Measurements from ENCODE around the gene RHO.

The RHO gene

GRCh38 chr3:129577925-129578786 is 49.7 kb downstream of the RHO start:
- Histone ChIP-seq H3K27ac (ENCODE audit: low read depth, low read length) (no peak overlapping the region), H3K79me2 (ENCODE audit: control insufficient read depth, insufficient read depth, low read length, unreplicated experiment) (no peaks in the 10 kb centered on the region), H3K4me1 (ENCODE audit: control insufficient read depth, insufficient read depth, low read length, unreplicated experiment) (no peaks in the 10 kb centered on the region), H2AFZ (ENCODE audit: low read length, unreplicated experiment) (no peak overlapping the region), H3K27me3 (ENCODE audit: insufficient read depth, low read length) (no peaks in the 10 kb centered on the region), H3K4me3 (ENCODE audit: low read depth, low read length) (no peak overlapping the region), H3K36me3 (ENCODE audit: insufficient read depth, low read length) (no peaks in the 10 kb centered on the region)

GRCh38 chr3:129579991-129580390 is 51.6 kb downstream of the RHO start:
- Histone ChIP-seq H3K4me1 (ENCODE audit: control insufficient read depth, insufficient read depth, low read length, unreplicated experiment) (no peaks in the 10 kb centered on the region), H3K36me3 (ENCODE audit: insufficient read depth, low read length) (no peaks in the 10 kb centered on the region), H3K27ac (ENCODE audit: low read depth, low read length) (no peak overlapping the region), H3K27me3 (ENCODE audit: insufficient read depth, low read length) (no peaks in the 10 kb centered on the region), H3K4me3 (ENCODE audit: low read depth, low read length) (no peak overlapping the region), H3K79me2 (ENCODE audit: control insufficient read depth, insufficient read depth, low read length, unreplicated experiment) (no peaks in the 10 kb centered on the region), H2AFZ (ENCODE audit: low read length, unreplicated experiment) (no peak overlapping the region)

- Histone ChIP-seq H3K4me1 (ENCODE audit: control insufficient read depth, insufficient read depth, low read length, unreplicated experiment) (no peaks in the 10 kb centered on the region), H3K27ac (ENCODE audit: low read depth, low read length) (no peak overlapping the region), H3K36me3 (ENCODE audit: insufficient read depth, low read length) (peaks cover 7% of the 10 kb centered on the region; the same call in 1 of the 2 replicates), H3K4me3 (ENCODE audit: low read depth, low read length) (no peak overlapping the region), H3K27me3 (ENCODE audit: insufficient read depth, low read length) (no peaks in the 10 kb centered on the region), H2AFZ (ENCODE audit: low read length, unreplicated experiment) (no peak overlapping the region), H3K79me2 (ENCODE audit: control insufficient read depth, insufficient read depth, low read length, unreplicated experiment) (no peaks in the 10 kb centered on the region)
Measured at GRCh38 chr3:129581623-129582022, 53.2 kb downstream of the RHO start.

DNA sequence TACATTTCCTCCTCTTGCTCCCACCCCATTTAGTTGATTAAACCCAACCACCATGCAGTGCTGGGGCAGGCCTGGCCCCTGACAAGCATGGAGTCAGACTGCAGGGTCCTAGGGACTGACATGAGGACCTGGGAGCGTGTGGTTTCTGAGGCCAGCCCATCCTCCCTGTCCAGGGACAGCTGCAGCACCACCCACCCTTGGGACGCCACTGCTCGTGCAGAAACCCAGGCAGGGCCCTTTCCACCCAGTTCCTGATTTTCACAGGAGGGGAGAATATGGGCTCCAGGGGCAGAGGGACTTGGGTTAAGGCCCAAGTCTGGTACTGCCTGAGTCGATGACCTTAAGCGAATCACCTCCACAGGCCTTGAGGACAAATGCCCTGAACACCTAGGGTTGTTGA is 54.4 kb downstream of the RHO start:
- H3K36me3 ChIP-seq (ENCODE audit: insufficient read depth, low read length) = peaks cover 7% of the 10 kb centered on the region; the same call in 1 of the 2 replicates
- no peak overlapping the region for H3K4me3 ChIP-seq (ENCODE audit: low read depth, low read length)
- H3K4me1 ChIP-seq (ENCODE audit: control insufficient read depth, insufficient read depth, low read length, unreplicated experiment) = peaks cover 9% of the 10 kb centered on the region
- H3K27ac ChIP-seq (ENCODE audit: low read depth, low read length) = no peak overlapping the region
- H2AFZ ChIP-seq (ENCODE audit: low read length, unreplicated experiment) = no peak overlapping the region
- no peaks in the 10 kb centered on the region for H3K79me2 ChIP-seq (ENCODE audit: control insufficient read depth, insufficient read depth, low read length, unreplicated experiment)
- no peaks in the 10 kb centered on the region for H3K27me3 ChIP-seq (ENCODE audit: insufficient read depth, low read length)

DNA sequence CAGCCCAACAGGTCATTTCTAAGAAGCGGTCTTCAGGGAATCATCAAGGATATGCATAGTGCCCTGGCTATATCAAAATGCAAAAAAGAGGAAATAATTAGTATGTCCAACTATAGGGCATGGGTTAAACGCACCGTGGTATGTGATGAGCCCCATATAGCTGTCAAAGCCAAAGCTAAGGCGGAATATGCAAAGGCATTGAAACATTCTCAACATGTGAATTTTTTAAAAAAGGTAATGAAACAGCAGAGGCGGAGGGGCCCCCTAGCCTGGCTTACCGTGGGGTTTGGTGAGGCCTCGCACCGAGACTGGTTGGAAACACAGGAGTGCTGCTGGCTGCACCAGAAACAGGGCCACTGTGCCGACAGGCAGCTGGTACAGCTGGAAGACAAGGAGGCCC is 54.9 kb downstream of the RHO start:
- Histone ChIP-seq H3K4me1 (ENCODE audit: control insufficient read depth, insufficient read depth, low read length, unreplicated experiment) (peaks cover 9% of the 10 kb centered on the region), H3K36me3 (ENCODE audit: insufficient read depth, low read length) (peaks cover 7% of the 10 kb centered on the region; the same call in 1 of the 2 replicates), H3K4me3 (ENCODE audit: low read depth, low read length) (no peak overlapping the region), H3K27ac (ENCODE audit: low read depth, low read length) (no peak overlapping the region), H3K27me3 (ENCODE audit: insufficient read depth, low read length) (no peaks in the 10 kb centered on the region), H3K79me2 (ENCODE audit: control insufficient read depth, insufficient read depth, low read length, unreplicated experiment) (no peaks in the 10 kb centered on the region), H2AFZ (ENCODE audit: low read length, unreplicated experiment) (no peak overlapping the region)

DNA sequence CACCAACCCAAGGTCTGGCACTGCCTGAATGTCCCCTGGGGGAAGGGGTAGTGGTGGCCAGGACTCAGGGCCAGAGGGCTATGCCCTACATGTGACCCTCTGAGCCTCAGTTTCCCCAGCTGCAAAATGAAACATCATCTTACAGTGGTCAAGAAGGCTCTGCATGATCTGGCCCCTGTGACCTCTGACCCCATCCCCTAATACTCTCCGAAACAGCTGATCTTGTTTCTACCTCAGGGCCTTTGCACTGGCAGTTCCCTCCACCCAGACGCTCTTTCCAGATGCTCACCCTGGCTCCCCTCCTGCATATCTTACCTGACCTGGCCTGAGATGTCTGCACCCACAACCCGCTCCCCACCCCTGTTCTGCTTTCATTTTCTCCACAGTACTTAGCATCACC is 56.2 kb downstream of the RHO start:
- Histone ChIP-seq H3K36me3 (ENCODE audit: insufficient read depth, low read length) (peaks cover 7% of the 10 kb centered on the region; the same call in 1 of the 2 replicates), H3K27me3 (ENCODE audit: insufficient read depth, low read length) (no peaks in the 10 kb centered on the region), H2AFZ (ENCODE audit: low read length, unreplicated experiment) (no peak overlapping the region), H3K79me2 (ENCODE audit: control insufficient read depth, insufficient read depth, low read length, unreplicated experiment) (peaks cover 3% of the 10 kb centered on the region), H3K4me1 (ENCODE audit: control insufficient read depth, insufficient read depth, low read length, unreplicated experiment) (peaks cover 9% of the 10 kb centered on the region), H3K4me3 (ENCODE audit: low read depth, low read length) (no peak overlapping the region), H3K27ac (ENCODE audit: low read depth, low read length) (no peak overlapping the region)
